Stomach smooth muscle (tissue), 2 donors: Measurements from ENCODE around the gene PDIA4.

Source experiments
- H3K27ac ChIP-seq: one replicate; pipeline ENCODE4 v1.7.0; 2013; ENCODE audit warnings: mild to moderate bottlenecking, low read length, inconsistent platforms
- H3K27me3 ChIP-seq, 2 donors: one replicate each; pipeline ENCODE4 v1.7.0; 2013; ENCODE audit warnings: low read length in 2 of 2; ENCODE audit not compliant: insufficient read depth in 2 of 2, control insufficient read depth in 1 of 2
- H3K36me3 ChIP-seq, 2 donors: one replicate each; pipeline ENCODE4 v1.7.0; 2013; ENCODE audit warnings: low read length in 2 of 2; ENCODE audit not compliant: control insufficient read depth in 2 of 2, insufficient read depth in 2 of 2
- H3K4me1 ChIP-seq: one replicate; pipeline ENCODE4 v1.7.0; 2013; ENCODE audit warnings: low read length; ENCODE audit not compliant: control insufficient read depth, insufficient read depth
- H3K4me3 ChIP-seq, 2 donors: one replicate each; pipeline ENCODE4 v1.7.0; 2013; ENCODE audit warnings: low read length in 2 of 2
- H3K9ac ChIP-seq, 2 donors: one replicate each; pipeline ENCODE4 v1.7.0; 2013; ENCODE audit warnings: low read length in 2 of 2, mild to moderate bottlenecking in 1 of 2
- H3K9me3 ChIP-seq, 2 donors: one replicate each; pipeline ENCODE4 v1.7.0; 2013; ENCODE audit warnings: low read length in 2 of 2; ENCODE audit not compliant: control insufficient read depth in 2 of 2
- donor health status: healthy.
- donor health status: Pancreatic carcinoma.

PDIA4 gene

DNA sequence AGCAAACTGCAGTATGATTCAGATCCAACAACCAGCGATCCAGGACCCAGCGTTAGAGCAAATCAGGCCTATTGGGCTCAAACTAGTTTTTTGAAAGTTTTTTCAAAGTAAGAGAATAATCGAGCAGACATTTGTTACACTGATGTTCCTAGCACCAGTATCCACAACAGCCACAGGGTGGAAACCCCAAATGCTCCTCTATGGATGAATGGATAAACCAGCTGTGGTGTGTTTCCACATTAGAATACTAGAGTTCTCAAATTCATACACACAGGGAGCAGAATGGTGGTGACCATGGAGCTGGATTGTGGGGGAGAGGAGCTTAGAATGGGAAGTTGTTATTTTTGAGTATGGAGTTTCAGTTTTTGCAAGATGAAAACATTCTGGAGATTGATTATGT is 60.7 kb downstream of the PDIA4 start:
- H3K27ac ChIP-seq: no peak overlapping the region
- H3K27me3 ChIP-seq: no peaks in the 10 kb centered on the region
- peaks cover 11% of the 10 kb centered on the region for H3K4me1 ChIP-seq
- no peak overlapping the region for H3K4me3 ChIP-seq
- H3K36me3 ChIP-seq: no peaks in the 10 kb centered on the region
- H3K9ac ChIP-seq: no peak overlapping the region
- no peaks in the 10 kb centered on the region for H3K9me3 ChIP-seq

DNA sequence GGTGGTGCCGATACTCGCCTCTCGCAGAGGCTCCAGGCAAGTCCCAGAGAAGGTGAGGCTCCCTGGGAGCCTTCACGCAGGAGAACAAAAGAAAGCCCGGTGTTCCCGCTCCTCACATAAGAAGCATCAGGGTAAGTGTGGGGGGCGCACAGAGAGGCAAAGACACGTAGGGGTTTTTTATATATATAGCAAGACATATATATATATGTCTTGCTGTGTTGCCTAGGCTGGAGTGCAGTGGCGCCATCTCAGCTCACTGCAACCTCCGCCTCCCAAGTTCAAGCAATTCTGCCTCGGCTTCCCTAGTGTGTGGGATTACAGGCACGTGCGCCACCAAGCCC is 61.3 kb downstream of the PDIA4 start:
- Histone ChIP-seq H3K9ac (no peak overlapping the region), H3K9me3 (no peaks in the 10 kb centered on the region), H3K27ac (no peak overlapping the region), H3K36me3 (no peaks in the 10 kb centered on the region), H3K4me1 (peaks cover 11% of the 10 kb centered on the region), H3K27me3 (no peaks in the 10 kb centered on the region), H3K4me3 (peak overlapping the region; percentile 57 to 74)

DNA sequence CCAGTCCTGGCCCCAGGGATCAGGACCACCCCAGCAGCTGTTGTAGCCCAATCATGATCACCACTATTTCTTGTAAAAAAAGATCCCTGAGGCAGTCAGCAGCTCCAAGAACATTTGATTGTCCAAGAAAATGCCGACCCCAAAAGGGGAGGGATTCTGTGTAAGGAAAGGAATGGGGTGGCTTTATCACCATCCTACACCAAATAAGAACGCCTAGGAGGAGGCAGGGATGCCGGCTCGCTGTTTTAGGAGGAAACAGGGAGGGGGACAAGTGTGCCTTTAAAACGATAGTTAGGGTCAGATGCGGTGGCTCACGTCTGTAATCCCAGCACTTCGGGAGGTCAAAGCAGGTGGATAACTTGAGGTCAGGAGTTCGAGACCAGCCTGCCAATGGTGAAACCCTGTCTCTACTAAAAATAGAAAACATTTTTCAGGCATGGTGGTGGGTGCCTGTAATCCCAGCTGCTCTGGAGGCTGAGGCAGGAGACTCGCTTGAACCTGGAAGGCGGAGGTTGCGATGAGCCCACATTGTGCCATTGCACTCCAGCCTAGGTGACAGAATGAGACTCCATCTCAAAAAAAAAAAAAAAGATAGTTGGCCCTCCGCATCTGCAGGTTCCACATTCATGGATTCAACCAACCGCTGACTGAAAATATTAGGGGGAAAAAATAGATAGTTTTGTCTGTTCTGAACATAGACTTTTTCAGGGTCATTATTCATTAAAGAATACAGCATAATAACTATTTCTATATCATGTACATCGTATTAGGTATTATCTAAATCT is 63.6 kb downstream of the PDIA4 start:
- Histone ChIP-seq H3K27ac (no peak overlapping the region), H3K4me1 (peaks cover 11% of the 10 kb centered on the region), H3K9me3 (no peaks in the 10 kb centered on the region), H3K4me3 (peak overlapping the region in 1 of 2 donors; percentile 67), H3K9ac (peak overlapping the region in 1 of 2 donors; percentile 13), H3K27me3 (no peaks in the 10 kb centered on the region), H3K36me3 (no peaks in the 10 kb centered on the region)

DNA sequence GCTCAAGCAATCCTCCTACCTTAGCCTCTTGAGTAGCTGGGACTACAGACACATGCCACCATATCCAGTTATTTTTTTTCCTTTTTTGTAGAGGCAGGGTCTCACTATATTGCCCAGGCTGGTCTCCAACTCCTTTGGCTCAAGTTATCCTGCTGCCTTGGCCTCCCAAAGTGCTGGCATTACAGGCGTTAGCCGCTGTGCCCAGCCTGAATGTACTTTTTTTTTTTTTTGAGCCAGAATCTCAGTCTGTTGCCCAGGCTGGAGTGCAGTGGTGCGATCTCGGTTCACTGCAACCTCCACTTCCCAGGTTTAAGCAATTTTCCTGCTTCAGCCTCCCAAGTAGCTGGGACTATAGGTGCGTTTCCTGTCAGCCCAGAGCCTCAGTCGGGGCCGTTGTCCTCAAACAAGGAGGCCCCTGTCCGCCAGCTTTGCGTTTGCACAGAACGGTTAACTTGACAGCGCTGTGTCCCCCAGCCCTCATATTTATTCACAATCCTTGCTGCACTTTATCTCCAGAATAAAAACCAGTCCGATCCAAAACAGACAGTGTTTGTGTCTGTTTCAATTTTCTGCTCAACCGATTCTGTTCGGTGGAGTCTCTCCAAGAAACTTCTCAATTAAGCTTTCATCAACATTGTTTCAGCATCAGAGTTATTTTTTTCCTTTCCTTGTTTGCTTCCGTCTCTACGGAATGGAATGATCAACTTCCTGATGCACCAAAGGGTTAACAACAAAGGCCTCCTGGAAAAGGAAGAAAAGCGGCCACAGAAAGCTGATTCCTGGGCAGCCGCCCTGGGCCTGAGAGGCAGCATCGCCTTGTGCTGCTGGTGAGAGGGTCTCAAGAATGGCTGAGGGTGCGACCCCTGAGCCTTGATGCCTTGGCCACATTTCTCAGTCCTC is 64.5 kb downstream of the PDIA4 start:
- Histone ChIP-seq H3K4me3 (peak overlapping the region; percentile 67 to 69), H3K9ac (peak overlapping the region; percentile 48 to 58), H3K4me1 (peaks cover 11% of the 10 kb centered on the region), H3K27me3 (no peaks in the 10 kb centered on the region), H3K36me3 (no peaks in the 10 kb centered on the region), H3K9me3 (no peaks in the 10 kb centered on the region), H3K27ac (peak overlapping the region; percentile 20)

DNA sequence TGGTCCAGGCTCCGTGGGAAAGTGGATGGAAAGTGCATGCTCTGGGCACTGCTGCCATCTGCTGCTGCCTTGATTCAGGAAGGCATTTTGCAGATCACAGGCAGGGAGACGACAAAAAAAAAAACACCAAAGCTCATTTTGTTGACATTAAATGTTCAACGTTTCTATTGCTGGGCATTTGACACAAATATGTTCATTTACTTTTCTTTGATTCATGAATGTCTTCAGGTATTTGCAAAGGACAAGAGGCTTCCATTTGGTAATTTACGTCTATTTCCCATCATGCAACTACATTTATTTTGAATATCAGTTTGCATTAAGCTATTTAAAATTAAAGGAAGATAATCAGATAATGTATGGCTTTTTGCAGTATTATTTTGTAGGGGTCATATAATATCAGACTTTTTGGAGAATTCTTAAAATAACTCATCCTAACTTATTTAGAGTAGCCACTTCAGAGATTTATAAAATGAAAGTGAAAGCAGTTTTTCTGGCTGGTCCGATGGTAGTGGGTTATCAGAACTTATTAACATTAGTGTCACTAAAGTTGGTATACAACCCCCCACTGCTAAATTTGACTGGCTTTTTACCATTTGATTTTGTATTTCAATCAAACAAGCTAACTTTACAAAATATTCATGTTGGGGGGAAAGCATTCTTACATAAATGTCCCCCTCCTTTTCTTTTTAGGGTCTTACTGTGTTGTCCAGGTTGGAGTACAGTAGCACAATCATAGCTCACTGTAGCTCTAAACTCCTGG is 65.3 kb downstream of the PDIA4 start:
- peak overlapping the region; percentile 20 for H3K27ac ChIP-seq
- peak overlapping the region; percentile 67 to 69 for H3K4me3 ChIP-seq
- no peaks in the 10 kb centered on the region for H3K27me3 ChIP-seq
- H3K9me3 ChIP-seq: no peaks in the 10 kb centered on the region
- peak overlapping the region; percentile 48 to 58 for H3K9ac ChIP-seq
- H3K4me1 ChIP-seq: peaks cover 11% of the 10 kb centered on the region
- no peaks in the 10 kb centered on the region for H3K36me3 ChIP-seq

DNA sequence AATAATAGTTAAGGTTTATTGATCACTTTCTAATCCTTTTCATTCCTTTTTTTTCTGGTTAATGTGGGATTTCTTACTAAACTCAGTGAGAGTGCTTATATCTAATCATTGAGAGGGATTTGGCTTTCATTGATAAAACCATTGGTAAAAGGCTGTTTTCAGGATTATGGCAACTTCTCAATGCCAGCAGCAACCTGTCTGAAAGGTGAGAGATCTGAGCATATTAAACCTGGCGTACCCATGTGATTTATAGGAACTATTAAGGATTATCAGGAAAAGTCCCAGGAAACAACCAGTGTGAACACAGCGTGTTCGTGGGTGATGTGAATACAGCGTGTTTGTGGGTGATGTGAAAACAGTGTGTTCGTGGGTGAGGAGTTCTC is 65.9 kb downstream of the PDIA4 start:
- Histone ChIP-seq H3K9me3 (no peaks in the 10 kb centered on the region), H3K4me1 (peaks cover 11% of the 10 kb centered on the region), H3K9ac (peak overlapping the region in 1 of 2 donors; percentile 48), H3K27ac (no peak overlapping the region), H3K36me3 (no peaks in the 10 kb centered on the region), H3K27me3 (no peaks in the 10 kb centered on the region), H3K4me3 (peak overlapping the region; percentile 67 to 69)

DNA sequence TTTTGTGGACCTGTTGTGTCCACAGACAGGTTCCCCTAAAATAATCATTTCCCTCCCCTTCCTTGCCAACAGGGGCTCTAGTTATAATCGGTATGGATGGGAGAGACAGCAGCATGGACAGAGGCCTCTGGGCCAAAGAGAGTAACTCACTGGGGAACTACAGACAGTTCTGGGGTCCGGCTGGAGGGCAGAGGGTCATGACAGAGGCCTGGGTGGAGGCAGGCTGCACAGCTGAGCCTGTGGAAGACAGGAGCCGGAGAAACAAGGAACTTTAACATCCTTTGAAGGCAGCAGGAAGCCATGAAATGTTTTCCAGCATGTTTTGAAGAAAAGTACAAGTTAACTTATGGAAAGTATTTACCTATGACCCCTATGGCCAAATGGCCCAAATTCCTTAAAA is 68.6 kb downstream of the PDIA4 start:
- Histone ChIP-seq H3K4me1 (peaks cover 11% of the 10 kb centered on the region), H3K27ac (no peak overlapping the region), H3K27me3 (no peaks in the 10 kb centered on the region), H3K9ac (no peak overlapping the region), H3K4me3 (no peak overlapping the region), H3K36me3 (no peaks in the 10 kb centered on the region), H3K9me3 (no peaks in the 10 kb centered on the region)

DNA sequence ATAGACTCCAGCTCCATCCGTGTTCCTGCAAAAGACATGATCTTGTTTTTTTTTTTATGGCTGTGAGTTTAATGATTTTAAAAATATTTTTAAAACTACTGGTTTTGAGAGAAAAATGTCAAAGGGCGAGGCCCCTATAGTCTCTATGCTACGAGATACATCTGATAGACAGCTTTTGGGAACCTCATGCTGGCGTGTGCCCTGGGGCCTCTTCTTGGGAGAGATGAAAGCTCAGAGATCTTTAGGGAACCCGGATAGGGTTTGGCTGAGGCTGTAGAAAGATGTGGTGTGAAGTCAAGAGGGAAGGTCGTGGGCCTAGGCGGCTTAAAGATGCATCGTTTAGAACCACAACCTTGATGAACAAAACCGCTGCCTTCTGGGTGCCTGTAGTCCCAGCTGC is 70.2 kb downstream of the PDIA4 start:
- Histone ChIP-seq H3K27me3 (no peaks in the 10 kb centered on the region), H3K4me1 (no peaks in the 10 kb centered on the region), H3K27ac (no peak overlapping the region), H3K36me3 (no peaks in the 10 kb centered on the region), H3K4me3 (no peak overlapping the region), H3K9me3 (no peaks in the 10 kb centered on the region), H3K9ac (no peak overlapping the region)

DNA sequence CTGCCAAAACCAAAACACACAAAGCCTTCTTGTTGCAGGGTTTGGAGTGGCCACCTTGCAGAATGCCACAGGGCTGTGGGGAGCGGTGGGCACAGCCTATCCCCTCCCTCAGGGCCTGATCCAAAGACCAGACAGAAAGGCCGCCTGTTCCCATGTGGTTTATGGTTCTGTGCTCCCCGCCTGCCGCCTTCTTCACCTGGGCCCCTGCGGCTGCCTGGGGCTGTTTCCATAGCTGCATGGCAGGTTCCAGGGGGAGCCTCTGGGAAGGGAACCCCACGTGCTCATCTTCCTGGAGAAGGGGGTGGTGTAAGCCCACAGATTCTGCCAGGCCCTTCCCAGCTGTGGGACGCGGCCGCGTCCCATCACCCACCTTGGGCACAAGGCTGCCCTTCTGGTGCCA is 73.5 kb downstream of the PDIA4 start:
- Histone ChIP-seq H3K27ac (no peak overlapping the region), H3K9ac (no peak overlapping the region), H3K9me3 (no peaks in the 10 kb centered on the region)

DNA sequence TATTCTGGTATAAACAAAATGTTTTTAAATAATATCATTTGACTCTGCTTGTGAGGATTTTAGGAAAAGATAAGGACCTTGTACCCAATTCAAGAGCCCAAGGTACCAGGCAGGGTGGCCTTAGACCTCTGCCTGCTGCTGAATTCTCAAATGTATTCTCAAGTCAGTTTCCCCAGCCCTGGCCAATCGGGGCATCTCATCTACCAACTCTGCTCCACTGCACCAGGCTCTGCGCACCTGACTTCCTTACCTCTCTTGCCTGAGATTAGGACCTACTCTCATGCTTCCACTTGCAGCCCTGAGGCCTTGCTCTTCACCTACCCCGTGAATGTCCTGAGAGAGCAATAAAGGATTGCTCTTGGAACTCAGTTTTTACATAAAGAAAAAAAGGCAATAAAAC is 74.6 kb downstream of the PDIA4 start:
- no peaks in the 10 kb centered on the region for H3K27me3 ChIP-seq
- no peak overlapping the region for H3K9ac ChIP-seq
- H3K9me3 ChIP-seq: no peaks in the 10 kb centered on the region
- no peak overlapping the region for H3K27ac ChIP-seq
- no peaks in the 10 kb centered on the region for H3K36me3 ChIP-seq
- H3K4me1 ChIP-seq: no peaks in the 10 kb centered on the region
- no peak overlapping the region for H3K4me3 ChIP-seq

More for the DNA sequence above, 73.5 kb downstream of the PDIA4 start:
- H3K4me3 ChIP-seq: no peak overlapping the region
- H3K4me1 ChIP-seq: no peaks in the 10 kb centered on the region
- H3K36me3 ChIP-seq: no peaks in the 10 kb centered on the region
- no peaks in the 10 kb centered on the region for H3K27me3 ChIP-seq
